ENCODE results near the gene OR6C4.
"Not testable (repeated sequence)": the region's sequence is repeated elsewhere in the genome, so short reads cannot be mapped to it uniquely, and the experiment has no call there.

OR6C4 gene

GRCh38 chr12:55572168-55572567 is 22.8 kb downstream of the OR6C4 start, which contains the start of gene OR2AP1:
Gene OR2AP1, plus strand, starts transcription at chr12:55572468. Its CDS starts 1,947 bp downstream, at chr12:55574415.
- H3K27ac ChIP-seq, result no peak within 1 kb of the TSS
- no peak for DNase-seq (ENCODE audit: low spot score)
- no peak for TF ChIP-seq CTCF (IDR thresholded peaks at IDR 0.05)
- no peak within 1 kb of the TSS for H3K4me3 ChIP-seq

GRCh38 chr12:55582066-55582465 is 32.7 kb downstream of the OR6C4 start:
- TF ChIP-seq CTCF (IDR thresholded peaks at IDR 0.05), result no peak
- Histone ChIP-seq H3K27ac (no peak overlapping the region), H3K4me3 (no peak overlapping the region)
- no peak for DNase-seq (ENCODE audit: low spot score)

GRCh38 chr12:55585817-55586216 is 36.4 kb downstream of the OR6C4 start:
- DNase-seq (ENCODE audit: low spot score), result no peak
- H3K27ac ChIP-seq, result no peak overlapping the region
- no peak for TF ChIP-seq CTCF (IDR thresholded peaks at IDR 0.05)
- no peak overlapping the region for H3K4me3 ChIP-seq

- H3K4me3 ChIP-seq; H3K27ac ChIP-seq; DNase-seq (ENCODE audit: low spot score): not testable (repeated sequence)
Measured at GRCh38 chr12:55590152-55590551, 40.8 kb downstream of the OR6C4 start.
